Fibroblast of lung (primary cell): ENCODE data around the gene C6orf136. TPM values are rescaled to one million over a fixed set of nuclear protein-coding genes. Genes with fewer than 3 reads are reported as not detected.

ENCODE experiments used
- DNase-seq, 2 donors: peaks; one replicate each; pipeline versions ENCODE4 v3.0.0 to v3.0.0-alpha.2; 2010; ENCODE audit warnings: low read depth in 2 of 2
- H2AFZ ChIP-seq: 2 replicates; pipeline ENCODE4 v1.5.1; 2012; ENCODE audit warnings: low read length, control low read depth, inconsistent platforms
- H3K27ac ChIP-seq: 2 replicates; pipeline ENCODE4 v1.5.1; 2011; ENCODE audit warnings: low read length, control low read depth; ENCODE audit not compliant: insufficient read depth
- H3K27me3 ChIP-seq: 2 replicates; pipeline ENCODE4 v1.5.1; 2011; ENCODE audit warnings: mild to moderate bottlenecking, low read length; ENCODE audit not compliant: control insufficient read depth, insufficient read depth
- H3K36me3 ChIP-seq: 2 replicates; pipeline ENCODE4 v1.5.1; 2011; ENCODE audit warnings: low read length; ENCODE audit not compliant: control insufficient read depth, insufficient read depth
- H3K4me1 ChIP-seq: 2 replicates; pipeline ENCODE4 v1.5.1; 2011; ENCODE audit warnings: low read length; ENCODE audit not compliant: control insufficient read depth, insufficient read depth; ENCODE audit errors: extremely low read depth
- H3K4me2 ChIP-seq: 2 replicates; pipeline ENCODE4 v1.5.1; 2011; ENCODE audit warnings: low read length, control low read depth; ENCODE audit not compliant: insufficient read depth; ENCODE audit errors: extremely low read depth
- H3K4me3 ChIP-seq, 4 experiments: fragments of 200-600 bp in 1 of 4; sonication (generic) in 1 of 4; replicated peaks in 1 of 4; 2 replicates each; pipeline ENCODE4 v1.5.1; 2011 to 2016; ENCODE audit warnings: low read length in 4 of 4, low read depth in 3 of 4, mild to moderate bottlenecking in 3 of 4, control low read depth in 2 of 4, inconsistent platforms in 1 of 4, mixed read lengths in 1 of 4; ENCODE audit not compliant: insufficient read depth in 1 of 4; ENCODE audit errors: control extremely low read depth in 1 of 4
- H3K79me2 ChIP-seq: 2 replicates; pipeline ENCODE4 v1.5.1; 2012; ENCODE audit warnings: mild to moderate bottlenecking, low read length, inconsistent platforms; ENCODE audit not compliant: control insufficient read depth, insufficient read depth
- H3K9ac ChIP-seq: 2 replicates; pipeline ENCODE4 v1.5.1; 2011; ENCODE audit warnings: mild to moderate bottlenecking, low read length, control low read depth; ENCODE audit not compliant: insufficient read depth
- H3K9me3 ChIP-seq: 2 replicates; pipeline ENCODE4 v1.5.1; 2012; ENCODE audit warnings: low read depth, low read length; ENCODE audit not compliant: control insufficient read depth, insufficient read depth
- H4K20me1 ChIP-seq: 2 replicates; pipeline ENCODE4 v1.5.1; 2011; ENCODE audit warnings: low read length; ENCODE audit not compliant: control insufficient read depth, insufficient read depth; ENCODE audit errors: extremely low read depth
- CTCF ChIP-seq, 2 donors: IDR thresholded peaks in 1 of 2; conservative IDR thresholded peaks in 1 of 2; 1 replicate in 1 of 2; 2 replicates in 1 of 2; pipeline ENCODE4 v1.5.1; 2011 to 2012; ENCODE audit warnings: low read length in 2 of 2, control low read depth in 1 of 2, inconsistent platforms in 1 of 2, low read depth in 1 of 2, mild to moderate bottlenecking in 1 of 2
- EZH2 ChIP-seq: IDR thresholded peaks from 2 replicates; pipeline ENCODE4 v1.5.1; 2012; ENCODE audit warnings: low read length, control low read depth, mild to moderate bottlenecking; ENCODE audit errors: missing control alignments
- polyA plus RNA-seq, 2 donors: library from polyadenylated mRNA; depleted of rRNA in 1 of 2; stranded (reverse) in 1 of 2; unstranded in 1 of 2; fragments of >200 nt; gene quantifications; 2 replicates each; pipeline ENCODE4 v1.2.1, GENCODE V29; 2011 to 2012; ENCODE audit warnings: missing spikeins in 1 of 2
- total RNA-seq: library from RNA; depleted of rRNA; stranded (reverse); fragments of >200 nt; gene quantifications from 2 replicates; pipeline ENCODE4 v1.2.1, GENCODE V29; 2014

The C6orf136 gene
- total and polyA plus RNA-seq, 2 donors (not counting 1 experiment from before 2014, with no cell fraction given): 2.5 to 3.6 TPM

- H4K20me1 ChIP-seq: no peaks in the 10 kb centered on the region
- no peak overlapping the region for H3K4me2 ChIP-seq
- H3K4me3 ChIP-seq: no peak overlapping the region
- H3K9ac ChIP-seq: no peak overlapping the region
- H3K79me2 ChIP-seq: no peaks in the 10 kb centered on the region
- H3K27ac ChIP-seq: no peak overlapping the region
- no peaks in the 10 kb centered on the region for H3K27me3 ChIP-seq
- no peaks in the 10 kb centered on the region for H3K9me3 ChIP-seq
- H3K4me1 ChIP-seq: no peaks in the 10 kb centered on the region
- H3K36me3 ChIP-seq: peaks cover 29% of the 10 kb centered on the region
- H2AFZ ChIP-seq: no peak overlapping the region
- no peak for DNase-seq
- TF ChIP-seq EZH2 (no peak), CTCF (conservative IDR thresholded peaks at IDR 0.05 in 1 of 2, IDR thresholded peaks at IDR 0.05 in 1 of 2; ENCODE audit: low read depth in 1 of 2, low read length in 2 of 2) (no peak)
Measured at GRCh38 chr6:30598912-30599624, 47.9 kb upstream of the C6orf136 start.

GRCh38 chr6:30599625-30600324, 47.2 kb upstream of the C6orf136 start:
- H3K9ac ChIP-seq: no peak overlapping the region
- no peak overlapping the region for H3K27ac ChIP-seq
- H3K79me2 ChIP-seq: no peaks in the 10 kb centered on the region
- DNase-seq: no peak
- peaks cover 34% of the 10 kb centered on the region for H3K36me3 ChIP-seq
- no peaks in the 10 kb centered on the region for H3K4me1 ChIP-seq
- H4K20me1 ChIP-seq: no peaks in the 10 kb centered on the region
- H3K9me3 ChIP-seq: no peaks in the 10 kb centered on the region
- no peak overlapping the region for H2AFZ ChIP-seq
- H3K4me3 ChIP-seq: no peak overlapping the region
- H3K27me3 ChIP-seq: no peaks in the 10 kb centered on the region
- no peak overlapping the region for H3K4me2 ChIP-seq
- TF ChIP-seq CTCF (conservative IDR thresholded peaks at IDR 0.05 in 1 of 2, IDR thresholded peaks at IDR 0.05 in 1 of 2; ENCODE audit: low read depth in 1 of 2, low read length in 2 of 2): no peak
- no peak for TF ChIP-seq EZH2

- H3K4me1 ChIP-seq: no peaks in the 10 kb centered on the region
- H3K4me2 ChIP-seq: no peak overlapping the region
- H3K27me3 ChIP-seq: no peaks in the 10 kb centered on the region
- H3K9ac ChIP-seq: no peak overlapping the region
- no peak overlapping the region for H3K27ac ChIP-seq
- H2AFZ ChIP-seq: no peak overlapping the region
- H4K20me1 ChIP-seq: no peaks in the 10 kb centered on the region
- H3K79me2 ChIP-seq: no peaks in the 10 kb centered on the region
- H3K4me3 ChIP-seq: no peak overlapping the region
- no peaks in the 10 kb centered on the region for H3K9me3 ChIP-seq
- TF ChIP-seq EZH2 (no peak), CTCF (conservative IDR thresholded peaks at IDR 0.05 in 1 of 2, IDR thresholded peaks at IDR 0.05 in 1 of 2; ENCODE audit: low read depth in 1 of 2, low read length in 2 of 2) (no peak)
- DNase-seq: no peak
- H3K36me3 ChIP-seq: peaks cover 40% of the 10 kb centered on the region
Measured at GRCh38 chr6:30600451-30600961, 46.4 kb upstream of the C6orf136 start.
